HG02870 (cell line): ENCODE data around the gene MRPS21.
"Not testable (repeated sequence)": the region's sequence is repeated elsewhere in the genome, so short reads cannot be mapped to it uniquely, and the experiment has no call there.

ENCODE experiments used
- ATAC-seq: cut with Tn5 transposase; IDR thresholded peaks from one replicate; pipeline ENCODE4 v1.9.1; 2021; ENCODE audit warnings: mild to moderate bottlenecking, moderate library complexity; ENCODE audit not compliant: unreplicated experiment

The MRPS21 gene

GRCh38 chr1:150281221-150281757 is 12.4 kb upstream of the MRPS21 start:
- ATAC-seq: no peak

DNA sequence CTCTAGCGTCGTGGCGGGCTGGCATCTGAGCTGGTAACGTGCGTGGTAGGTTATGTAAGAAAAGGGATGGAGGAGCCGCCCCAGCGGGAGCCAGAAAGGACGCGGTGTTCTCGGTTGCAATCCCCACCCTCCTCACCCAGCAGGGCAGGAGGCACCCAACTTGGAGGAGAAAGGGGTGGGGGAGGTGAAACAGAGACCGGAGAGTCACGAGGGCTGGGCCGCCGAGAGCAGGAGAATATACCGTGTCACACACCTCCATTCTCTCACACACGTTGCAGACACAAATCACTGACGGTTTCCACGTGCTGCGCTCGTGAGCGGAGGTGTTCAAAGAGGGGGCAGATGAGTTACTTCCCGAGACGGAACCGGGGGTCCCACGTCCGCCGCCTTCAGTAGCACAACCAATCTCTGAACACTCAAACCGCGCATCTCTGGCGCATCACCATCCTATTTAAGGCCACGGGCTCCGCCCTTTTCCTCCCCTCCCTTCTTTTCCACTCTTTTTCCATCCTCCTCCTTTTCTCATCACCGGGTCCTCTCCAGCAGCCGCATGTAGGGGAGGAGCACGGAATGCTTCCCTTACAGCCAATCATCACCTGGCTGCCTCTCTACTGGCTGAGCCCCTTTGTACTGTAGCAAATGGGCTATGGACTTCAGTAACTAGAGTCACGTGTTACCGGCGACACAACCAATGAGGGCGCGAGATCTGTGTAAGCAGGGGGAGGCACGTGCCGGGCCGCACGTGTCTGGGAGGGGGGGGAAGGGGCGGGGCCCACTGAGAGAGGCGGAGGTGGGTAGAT is 11.7 kb upstream of the MRPS21 start, which contains the start of gene CIART:
TSS of gene CIART (plus strand) at position 797 of the 800 bp plus-strand sequence. CDS start 714 bp downstream, outside the sequence.
- ATAC-seq: no peak

DNA sequence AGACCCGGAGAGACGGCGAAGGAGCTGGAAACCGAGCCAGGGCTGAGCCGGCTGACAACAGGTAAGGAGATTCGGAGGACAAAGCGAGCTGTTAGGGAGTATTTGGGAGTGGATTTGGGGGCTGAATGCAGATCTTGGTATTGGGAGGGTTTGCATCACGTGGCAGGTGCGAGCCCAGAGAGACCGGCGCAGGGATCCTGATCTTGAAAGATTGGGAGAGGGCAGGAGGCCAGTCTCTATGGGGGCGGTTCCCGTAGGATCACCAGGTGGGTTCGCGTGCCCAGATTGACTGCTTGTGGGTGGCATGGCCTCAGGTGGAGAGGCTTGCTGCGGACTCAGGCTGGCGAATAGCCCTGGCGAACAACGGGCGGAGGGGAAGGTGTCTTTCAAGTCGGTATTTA is 11.1 kb upstream of the MRPS21 start:
- ATAC-seq: no peak

DNA sequence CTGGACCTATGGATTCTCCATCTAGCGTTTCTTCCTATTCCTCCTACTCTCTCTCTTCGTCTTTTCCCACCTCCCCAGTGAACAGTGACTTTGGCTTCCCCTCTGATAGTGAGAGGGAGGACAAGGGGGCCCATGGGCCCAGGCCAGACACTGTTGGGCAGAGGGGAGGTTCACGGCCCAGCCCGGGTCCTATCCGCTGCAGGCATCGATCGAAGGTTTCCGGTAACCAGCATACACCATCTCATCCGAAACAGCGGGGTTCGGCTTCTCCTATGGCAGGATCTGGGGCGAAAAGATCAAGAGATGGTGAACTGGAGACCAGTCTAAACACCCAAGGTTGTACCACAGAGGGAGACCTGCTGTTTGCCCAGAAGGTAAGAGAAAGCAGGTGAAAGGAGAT is 10.4 kb upstream of the MRPS21 start:
- ATAC-seq: no peak

DNA sequence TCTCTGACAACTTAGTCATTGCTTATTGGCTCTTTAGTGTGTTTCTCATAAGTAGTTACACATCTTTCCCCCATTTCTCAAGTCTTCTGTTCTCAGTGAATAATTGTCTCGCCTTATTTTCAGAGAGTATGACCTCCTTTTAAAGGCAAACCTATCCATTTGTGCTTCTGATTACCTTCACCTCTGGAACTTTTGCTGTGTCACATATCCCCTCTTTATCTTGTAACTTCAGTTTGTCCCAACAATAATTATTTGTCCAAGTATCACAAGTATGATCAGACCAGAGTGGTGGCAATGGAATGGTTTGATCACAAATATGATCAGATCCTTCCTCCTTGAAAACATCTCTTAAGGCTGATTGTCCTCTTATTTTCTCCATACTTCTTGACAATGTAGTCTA is 5.3 kb upstream of the MRPS21 start:
- no peak for ATAC-seq

DNA sequence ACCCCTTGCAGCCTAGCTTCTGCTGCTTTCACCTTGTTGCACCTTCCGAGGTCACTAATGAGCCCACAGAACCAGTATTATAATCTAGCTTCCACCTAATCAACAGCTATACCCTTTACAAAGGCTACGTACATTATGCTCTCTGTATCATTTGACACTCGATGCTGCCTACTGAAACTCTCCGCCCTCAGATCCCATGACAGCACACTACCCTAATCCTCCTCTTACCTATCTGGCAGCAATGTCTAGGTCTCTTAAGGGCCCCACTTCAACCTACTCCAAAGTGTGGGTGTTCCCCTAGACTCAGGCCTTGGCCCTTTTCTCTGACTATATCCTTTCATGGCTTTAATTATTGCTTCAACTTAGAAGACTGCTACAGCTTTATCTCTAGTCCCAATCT is 4.8 kb upstream of the MRPS21 start:
- ATAC-seq: no peak

- no peak for ATAC-seq
These were observed 1.8 kb downstream of the MRPS21 start for GRCh38 chr1:150295476-150295875.

DNA sequence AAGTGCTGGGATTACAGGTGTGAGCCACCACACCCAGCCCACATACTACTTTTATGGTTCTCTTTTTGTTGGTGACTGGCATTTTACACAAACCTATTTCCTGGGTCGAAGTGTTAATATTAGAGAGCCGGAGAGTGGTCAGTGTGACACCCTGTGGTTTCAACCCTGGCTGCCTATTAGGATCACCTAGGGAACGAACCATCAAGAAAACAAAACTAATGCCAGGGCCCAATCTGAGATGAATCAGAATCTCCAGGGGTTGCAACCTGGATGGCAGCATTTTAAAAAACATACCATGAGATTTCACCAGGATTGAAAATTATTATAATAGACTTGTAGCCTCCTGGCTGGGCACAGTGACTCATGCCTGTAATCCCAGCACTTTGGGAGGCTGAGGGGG is 6.1 kb downstream of the MRPS21 start:
- ATAC-seq: no peak

DNA sequence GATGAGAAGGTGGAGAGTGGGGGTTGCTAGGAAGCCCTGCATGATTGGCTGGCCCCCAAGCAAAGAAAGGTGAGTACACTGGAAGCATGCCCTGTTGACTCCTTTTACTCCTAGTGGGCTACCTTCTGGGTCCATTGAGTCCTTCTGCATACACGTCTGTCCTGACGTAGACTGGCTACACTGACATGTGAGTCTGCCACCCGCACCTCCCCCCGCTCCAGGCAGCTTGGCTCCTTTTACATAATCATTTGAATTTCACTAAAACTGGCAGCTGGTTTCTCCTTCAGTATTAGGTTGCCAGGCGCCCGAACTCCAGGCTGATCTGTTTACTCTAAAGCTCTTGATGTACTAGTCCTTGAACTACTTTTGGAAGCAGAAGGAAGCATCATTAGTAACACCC is 8.7 kb downstream of the MRPS21 start:
- ATAC-seq: no peak

DNA sequence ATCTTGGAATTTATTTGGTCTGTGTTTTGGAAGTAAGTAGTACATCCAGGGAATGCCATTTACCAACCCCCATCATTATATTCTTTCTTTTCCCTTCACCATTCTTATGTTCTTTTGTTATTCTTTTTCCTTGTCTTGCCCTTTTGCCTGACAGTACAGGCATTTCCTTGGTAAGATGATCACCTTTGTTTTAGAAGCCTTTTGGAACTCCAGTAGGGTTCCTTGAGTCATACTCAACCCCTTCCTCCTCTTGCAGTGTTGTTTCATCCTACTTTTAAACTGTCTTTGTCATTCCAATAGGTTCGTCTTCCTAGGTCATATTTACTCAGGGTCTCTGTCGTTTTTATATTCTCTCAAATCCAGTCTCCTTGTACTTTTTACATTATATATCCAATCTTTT is 9.2 kb downstream of the MRPS21 start:
- no peak for ATAC-seq

- not testable (repeated sequence) for ATAC-seq
These were observed 14.9 kb downstream of the MRPS21 start for GRCh38 chr1:150308585-150308984.

- ATAC-seq: no peak
These were observed 16.3 kb downstream of the MRPS21 start for GRCh38 chr1:150309758-150310508.

DNA sequence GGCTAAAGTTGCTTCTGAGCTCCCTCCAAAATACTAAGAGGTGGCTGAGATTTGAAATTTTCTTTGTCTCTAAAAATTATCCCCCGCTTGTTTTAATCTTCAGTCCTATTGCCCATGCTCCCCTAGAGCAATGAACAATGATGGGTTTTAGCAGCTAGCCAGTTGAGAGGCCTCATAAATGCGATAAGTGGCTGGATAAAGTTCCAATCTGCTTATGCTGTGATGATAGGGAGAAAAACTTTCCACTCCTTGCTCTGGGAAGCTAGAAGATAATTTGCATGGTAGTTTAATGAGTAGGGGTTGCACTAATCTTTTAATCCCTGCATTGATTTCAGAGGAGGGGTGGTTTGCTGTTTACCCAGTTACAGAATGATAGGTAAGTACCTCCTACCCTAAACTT is 18.1 kb downstream of the MRPS21 start:
- ATAC-seq: no peak

- ATAC-seq: not testable (repeated sequence)
These were observed 21.0 kb downstream of the MRPS21 start for GRCh38 chr1:150314691-150315090.

DNA sequence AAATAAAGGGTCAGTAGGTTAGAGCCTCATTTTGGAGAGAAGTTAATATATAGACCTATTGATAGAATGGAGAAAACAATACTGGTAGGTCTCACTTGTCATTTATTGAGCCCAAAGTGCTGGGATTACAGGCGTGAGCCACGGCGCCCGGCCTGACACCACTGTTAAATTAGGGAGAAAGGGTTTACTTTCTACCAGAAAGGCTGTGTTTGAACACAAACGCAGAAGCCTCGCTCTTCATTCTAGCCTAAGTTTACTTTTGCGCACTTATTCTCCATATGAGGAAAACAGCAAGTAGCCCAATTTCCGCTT is 27.0 kb downstream of the MRPS21 start:
- no peak for ATAC-seq

DNA sequence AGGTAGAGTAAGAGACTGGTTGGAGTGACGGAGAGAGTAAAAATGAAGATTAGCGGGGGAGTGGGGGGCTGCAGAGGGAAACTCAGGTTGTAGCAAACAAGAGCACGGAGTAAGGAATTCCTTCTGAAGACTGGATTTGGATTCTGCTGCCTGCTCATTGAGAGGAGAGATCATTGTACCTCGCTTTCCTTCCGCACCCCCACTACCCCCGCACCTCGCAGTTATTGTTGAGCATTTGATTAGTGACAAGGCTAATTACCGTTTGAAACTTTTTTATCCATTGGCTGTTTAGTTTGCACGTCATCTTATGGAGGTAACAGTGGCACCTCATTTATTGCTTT is 28.1 kb downstream of the MRPS21 start:
- ATAC-seq: no peak

DNA sequence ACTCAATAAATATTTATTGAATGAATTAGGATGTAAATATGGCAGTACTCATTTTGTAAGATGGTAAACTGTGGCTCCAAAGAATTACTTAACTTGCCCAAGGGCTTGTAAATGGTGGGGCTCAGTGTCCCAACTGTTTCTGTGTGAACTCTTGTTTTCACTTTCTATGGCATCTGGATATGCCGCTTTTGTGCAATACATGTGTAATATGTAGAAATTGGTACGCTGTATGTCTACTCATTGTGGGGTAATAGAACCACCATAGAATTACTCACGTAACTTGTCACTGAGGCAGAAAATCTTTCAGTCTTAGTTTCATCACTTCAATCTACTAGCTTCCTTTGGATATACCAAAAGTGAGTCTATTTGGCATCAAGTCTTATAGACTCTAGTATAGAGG is 28.6 kb downstream of the MRPS21 start:
- ATAC-seq: no peak

DNA sequence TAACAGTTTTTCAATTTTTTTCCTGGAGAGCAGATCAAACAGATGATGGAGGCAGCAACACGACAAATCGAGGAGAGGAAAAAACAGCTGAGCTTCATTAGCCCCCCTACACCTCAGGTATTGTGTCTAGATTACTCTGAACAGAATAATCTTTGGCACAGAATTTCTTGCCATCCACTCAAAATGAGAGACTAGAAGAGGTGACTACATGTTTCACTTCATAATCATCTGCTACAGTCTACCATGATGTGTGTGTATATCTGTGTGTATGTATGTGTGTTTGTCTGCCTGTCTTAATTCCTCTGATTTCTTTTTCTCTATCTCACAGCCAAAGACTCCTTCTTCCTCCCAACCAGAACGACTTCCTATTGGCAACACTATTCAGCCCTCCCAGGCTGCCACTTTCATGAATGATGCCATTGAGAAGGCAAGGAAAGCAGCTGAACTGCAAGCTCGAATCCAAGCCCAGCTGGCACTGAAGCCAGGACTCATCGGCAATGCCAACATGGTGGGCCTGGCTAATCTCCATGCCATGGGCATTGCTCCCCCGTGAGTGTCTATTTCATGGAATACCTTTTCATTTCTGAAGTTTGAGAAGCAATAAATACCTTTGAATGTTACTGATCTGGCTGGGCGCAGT is 39.1 kb downstream of the MRPS21 start:
- ATAC-seq: no peak

GRCh38 chr1:150346316-150346715 is 52.7 kb downstream of the MRPS21 start:
- no peak for ATAC-seq

DNA sequence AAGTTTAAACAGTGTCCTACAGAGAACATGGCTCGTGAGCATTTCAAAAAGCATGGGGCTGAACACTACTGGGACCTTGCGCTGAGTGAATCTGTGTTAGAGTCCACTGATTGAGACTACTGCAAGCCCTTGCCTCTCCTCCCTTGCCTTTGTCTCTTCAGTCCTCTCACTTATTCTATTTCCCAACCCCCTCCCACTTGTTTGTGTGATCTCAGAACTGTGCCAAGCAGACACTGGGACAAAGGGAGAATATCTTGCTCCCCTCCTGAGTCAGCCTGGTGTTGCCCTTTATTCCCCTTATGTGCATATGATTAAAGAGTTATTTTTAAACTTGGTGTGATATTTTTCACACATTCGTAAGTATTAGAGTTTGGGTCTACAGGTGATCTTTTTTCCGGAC is 59.2 kb downstream of the MRPS21 start:
- no peak for ATAC-seq
